Stimulated activated naive CD8-positive, alpha-beta T cell treated with anti-CD3 and anti-CD28 coated beads, Interleukin-15, amount 100 ng/mL, for 72 hours (primary cell): ENCODE data around the gene PLXND1.

Source experiments
- ATAC-seq: fragments of 150-1000 bp; cut with Tn5 transposase; 2 replicates; pipeline ENCODE4 v1.10.0; 2021; ENCODE audit warnings: mild to moderate bottlenecking, moderate library complexity
- DNase-seq, 2 donors: peaks; one replicate each; pipeline ENCODE4 v3.0.0; 2021 to 2022
- H3K27ac Mint-ChIP-seq, 2 donors: one replicate each; pipeline ENCODE4 v1.8.0; 2022; ENCODE audit warnings: mild to moderate bottlenecking in 2 of 2, mixed read lengths in 2 of 2, moderate library complexity in 2 of 2
- H3K27me3 Mint-ChIP-seq: one replicate; pipeline ENCODE4 v1.8.0; 2022; ENCODE audit warnings: mixed read lengths
- H3K4me1 Mint-ChIP-seq: one replicate; pipeline ENCODE4 v1.8.0; 2022; ENCODE audit warnings: mild to moderate bottlenecking, mixed read lengths
- H3K4me3 Mint-ChIP-seq, 2 donors: one replicate each; pipeline ENCODE4 v1.8.0; 2022; ENCODE audit warnings: mild to moderate bottlenecking in 2 of 2, mixed read lengths in 2 of 2, moderate library complexity in 1 of 2
- H3K9me3 Mint-ChIP-seq, 2 donors: one replicate each; pipeline ENCODE4 v1.8.0; 2022; ENCODE audit warnings: mixed read lengths in 2 of 2

The PLXND1 gene

GRCh38 chr3:129530251-129530791, 76.2 kb downstream of the PLXND1 start:
- peaks cover 5% of the 10 kb centered on the region for H3K4me1 Mint-ChIP-seq
- DNase-seq (no peak), ATAC-seq (no peak)
- H3K9me3 Mint-ChIP-seq, result no peaks in the 10 kb centered on the region
- H3K27ac Mint-ChIP-seq, result peak overlapping the region in 1 of 2 donors; percentile 90
- H3K27me3 Mint-ChIP-seq, result no peaks in the 10 kb centered on the region
- H3K4me3 Mint-ChIP-seq, result no peak overlapping the region

- H3K4me1 Mint-ChIP-seq, result peaks cover 2% of the 10 kb centered on the region
- no peaks in the 10 kb centered on the region for H3K27me3 Mint-ChIP-seq
- ATAC-seq, result no peak
- no peak overlapping the region for H3K4me3 Mint-ChIP-seq
- no peaks in the 10 kb centered on the region for H3K9me3 Mint-ChIP-seq
- peak overlapping the region in 1 of 2 donors; percentile 2 for H3K27ac Mint-ChIP-seq
- no peak for DNase-seq
Observed at GRCh38 chr3:129529436-129530210, 76.9 kb downstream of the PLXND1 start.

- ATAC-seq (no peak), DNase-seq (no peak)
- Mint-ChIP-seq H3K27me3 (no peaks in the 10 kb centered on the region), H3K27ac (peak within 1 kb of the TSS; percentile 19 to 58), H3K4me3 (no peak within 1 kb of the TSS), H3K9me3 (no peaks in the 10 kb centered on the region), H3K4me1 (no peaks in the 10 kb centered on the region)
Observed at GRCh38 chr3:129528589-129529100, 77.8 kb downstream of the PLXND1 start, which contains the start of gene RHO. RHO (plus strand) TSS chr3:129528639; CDS start chr3:129528734, 95 bp downstream.

- no peak overlapping the region for H3K4me3 Mint-ChIP-seq
- no peak overlapping the region for H3K27ac Mint-ChIP-seq
- H3K4me1 Mint-ChIP-seq, result no peaks in the 10 kb centered on the region
- H3K27me3 Mint-ChIP-seq, result no peaks in the 10 kb centered on the region
- no peaks in the 10 kb centered on the region for H3K9me3 Mint-ChIP-seq
- no peak for ATAC-seq
- DNase-seq, result no peak
Observed at GRCh38 chr3:129527262-129527661, 79.2 kb downstream of the PLXND1 start.

GRCh38 chr3:129526121-129526900, 80.2 kb downstream of the PLXND1 start:
- Mint-ChIP-seq H3K4me1 (no peaks in the 10 kb centered on the region), H3K9me3 (no peaks in the 10 kb centered on the region), H3K4me3 (no peak overlapping the region), H3K27ac (no peak overlapping the region), H3K27me3 (no peaks in the 10 kb centered on the region)
- ATAC-seq, result no peak
- DNase-seq, result no peak

GRCh38 chr3:129525341-129525968, 81.0 kb downstream of the PLXND1 start:
- no peaks in the 10 kb centered on the region for H3K4me1 Mint-ChIP-seq
- peak overlapping the region in 1 of 2 donors; percentile 54 for H3K27ac Mint-ChIP-seq
- ATAC-seq (peak; percentile 40), DNase-seq (no peak)
- no peak overlapping the region for H3K4me3 Mint-ChIP-seq
- H3K27me3 Mint-ChIP-seq, result no peaks in the 10 kb centered on the region
- H3K9me3 Mint-ChIP-seq, result no peaks in the 10 kb centered on the region

GRCh38 chr3:129524081-129524480, 82.4 kb downstream of the PLXND1 start:
- H3K4me3 Mint-ChIP-seq, result no peak overlapping the region
- no peaks in the 10 kb centered on the region for H3K4me1 Mint-ChIP-seq
- peak overlapping the region in 1 of 2 donors; percentile 92 for H3K27ac Mint-ChIP-seq
- no peaks in the 10 kb centered on the region for H3K9me3 Mint-ChIP-seq
- ATAC-seq, result no peak
- H3K27me3 Mint-ChIP-seq, result no peaks in the 10 kb centered on the region
- no peak for DNase-seq

- Mint-ChIP-seq H3K9me3 (no peaks in the 10 kb centered on the region), H3K27ac (no peak overlapping the region), H3K27me3 (no peaks in the 10 kb centered on the region), H3K4me3 (no peak overlapping the region), H3K4me1 (no peaks in the 10 kb centered on the region)
- ATAC-seq (no peak), DNase-seq (no peak)
Observed at GRCh38 chr3:129522953-129523352, 83.5 kb downstream of the PLXND1 start.

- Mint-ChIP-seq H3K27ac (no peak overlapping the region), H3K9me3 (no peaks in the 10 kb centered on the region), H3K27me3 (no peaks in the 10 kb centered on the region), H3K4me3 (no peak overlapping the region), H3K4me1 (no peaks in the 10 kb centered on the region)
- DNase-seq (no peak), ATAC-seq (no peak)
Observed at GRCh38 chr3:129521611-129522010, 84.9 kb downstream of the PLXND1 start.

- Mint-ChIP-seq H3K4me3 (no peak overlapping the region), H3K9me3 (no peaks in the 10 kb centered on the region), H3K4me1 (no peaks in the 10 kb centered on the region), H3K27ac (no peak overlapping the region), H3K27me3 (no peaks in the 10 kb centered on the region)
- ATAC-seq (no peak), DNase-seq (no peak)
Observed at GRCh38 chr3:129520960-129521359, 85.5 kb downstream of the PLXND1 start.

- no peak overlapping the region for H3K4me3 Mint-ChIP-seq
- H3K27me3 Mint-ChIP-seq, result no peaks in the 10 kb centered on the region
- H3K9me3 Mint-ChIP-seq, result no peaks in the 10 kb centered on the region
- DNase-seq (no peak), ATAC-seq (no peak)
- no peaks in the 10 kb centered on the region for H3K4me1 Mint-ChIP-seq
- H3K27ac Mint-ChIP-seq, result no peak overlapping the region
Observed at GRCh38 chr3:129519896-129520715, 86.4 kb downstream of the PLXND1 start.

- Mint-ChIP-seq H3K4me1 (no peaks in the 10 kb centered on the region), H3K9me3 (no peaks in the 10 kb centered on the region), H3K27me3 (no peaks in the 10 kb centered on the region), H3K27ac (no peak overlapping the region), H3K4me3 (no peak overlapping the region)
- ATAC-seq (no peak), DNase-seq (no peak)
Observed at GRCh38 chr3:129519449-129519848, 87.0 kb downstream of the PLXND1 start.

GRCh38 chr3:129518581-129518980, 87.9 kb downstream of the PLXND1 start:
- H3K27me3 Mint-ChIP-seq, result no peaks in the 10 kb centered on the region
- DNase-seq (no peak), ATAC-seq (peak; percentile 9)

GRCh38 chr3:129518038-129518561, 88.4 kb downstream of the PLXND1 start:
- no peaks in the 10 kb centered on the region for H3K27me3 Mint-ChIP-seq
- H3K4me1 Mint-ChIP-seq, result no peaks in the 10 kb centered on the region
- H3K4me3 Mint-ChIP-seq, result no peak overlapping the region
- no peaks in the 10 kb centered on the region for H3K9me3 Mint-ChIP-seq
- no peak for DNase-seq
- ATAC-seq, result no peak
- H3K27ac Mint-ChIP-seq, result peak overlapping the region in 1 of 2 donors; percentile 65

More at GRCh38 chr3:129518581-129518980, 87.9 kb downstream of the PLXND1 start:
- no peaks in the 10 kb centered on the region for H3K9me3 Mint-ChIP-seq
- H3K4me1 Mint-ChIP-seq, result no peaks in the 10 kb centered on the region
- H3K27ac Mint-ChIP-seq, result no peak overlapping the region
- no peak overlapping the region for H3K4me3 Mint-ChIP-seq
